PFSK-1 (cell line): Measurements from ENCODE around the gene CAMTA1.

Experiments
- FOXP2 ChIP-seq: optimal IDR thresholded peaks from 2 replicates; pipeline ENCODE3; 2011; ENCODE audit warnings: borderline replicate concordance, control low read depth, inconsistent platforms; ENCODE audit not compliant: insufficient read depth; ENCODE audit errors: extremely low read length, extremely low read depth
- POLR2AphosphoS5 ChIP-seq: IDR thresholded peaks from 2 replicates; pipeline ENCODE4 v1.6.1; 2012; ENCODE audit warnings: low read depth, mild to moderate bottlenecking, control low read depth, low read length, moderate library complexity
- SIN3A ChIP-seq: IDR thresholded peaks from 2 replicates; pipeline ENCODE4 v1.6.1; 2012; ENCODE audit warnings: mild to moderate bottlenecking, low read length, moderate library complexity, borderline replicate concordance; ENCODE audit not compliant: insufficient read depth
- TAF1 ChIP-seq: IDR thresholded peaks from 2 replicates; pipeline ENCODE4 v1.6.1; 2012; ENCODE audit warnings: low read length, control low read depth, borderline replicate concordance; ENCODE audit not compliant: insufficient read depth
- TF ChIP-seq, protein P1 (sequence below), 2 experiments: IDR thresholded peaks; 2 replicates each; pipeline versions ENCODE4 v1.6.1 to v1.8.0; 2011 to 2012; ENCODE audit warnings: low read depth in 2 of 2, low read length in 2 of 2, control low read depth in 1 of 2, inconsistent platforms in 1 of 2, mild to moderate bottlenecking in 1 of 2, moderate library complexity in 1 of 2; ENCODE audit not compliant: insufficient read depth in 1 of 2

The CAMTA1 gene

DNA sequence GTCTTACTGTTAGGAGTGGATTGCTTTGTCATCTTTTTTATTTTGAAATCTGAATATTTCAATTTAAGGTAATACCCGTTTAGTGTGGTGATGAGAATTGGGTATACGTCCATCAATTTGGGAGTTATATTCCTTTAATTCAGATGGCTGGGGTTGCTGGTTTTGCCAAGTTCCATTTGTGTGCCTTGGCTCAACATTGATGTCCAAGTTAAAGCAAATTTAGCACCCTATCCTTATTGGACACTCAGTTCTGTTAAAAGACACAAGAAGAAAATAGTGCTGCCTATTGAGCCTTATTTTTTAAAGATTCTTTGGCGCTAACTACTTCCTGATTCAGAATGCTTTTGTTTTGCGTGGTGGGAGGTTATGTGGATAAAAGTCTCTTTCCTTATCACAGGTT, 40.6 kb downstream of the CAMTA1 start:
- TF ChIP-seq, protein P1, sequence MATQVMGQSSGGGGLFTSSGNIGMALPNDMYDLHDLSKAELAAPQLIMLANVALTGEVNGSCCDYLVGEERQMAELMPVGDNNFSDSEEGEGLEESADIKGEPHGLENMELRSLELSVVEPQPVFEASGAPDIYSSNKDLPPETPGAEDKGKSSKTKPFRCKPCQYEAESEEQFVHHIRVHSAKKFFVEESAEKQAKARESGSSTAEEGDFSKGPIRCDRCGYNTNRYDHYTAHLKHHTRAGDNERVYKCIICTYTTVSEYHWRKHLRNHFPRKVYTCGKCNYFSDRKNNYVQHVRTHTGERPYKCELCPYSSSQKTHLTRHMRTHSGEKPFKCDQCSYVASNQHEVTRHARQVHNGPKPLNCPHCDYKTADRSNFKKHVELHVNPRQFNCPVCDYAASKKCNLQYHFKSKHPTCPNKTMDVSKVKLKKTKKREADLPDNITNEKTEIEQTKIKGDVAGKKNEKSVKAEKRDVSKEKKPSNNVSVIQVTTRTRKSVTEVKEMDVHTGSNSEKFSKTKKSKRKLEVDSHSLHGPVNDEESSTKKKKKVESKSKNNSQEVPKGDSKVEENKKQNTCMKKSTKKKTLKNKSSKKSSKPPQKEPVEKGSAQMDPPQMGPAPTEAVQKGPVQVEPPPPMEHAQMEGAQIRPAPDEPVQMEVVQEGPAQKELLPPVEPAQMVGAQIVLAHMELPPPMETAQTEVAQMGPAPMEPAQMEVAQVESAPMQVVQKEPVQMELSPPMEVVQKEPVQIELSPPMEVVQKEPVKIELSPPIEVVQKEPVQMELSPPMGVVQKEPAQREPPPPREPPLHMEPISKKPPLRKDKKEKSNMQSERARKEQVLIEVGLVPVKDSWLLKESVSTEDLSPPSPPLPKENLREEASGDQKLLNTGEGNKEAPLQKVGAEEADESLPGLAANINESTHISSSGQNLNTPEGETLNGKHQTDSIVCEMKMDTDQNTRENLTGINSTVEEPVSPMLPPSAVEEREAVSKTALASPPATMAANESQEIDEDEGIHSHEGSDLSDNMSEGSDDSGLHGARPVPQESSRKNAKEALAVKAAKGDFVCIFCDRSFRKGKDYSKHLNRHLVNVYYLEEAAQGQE (IDR thresholded peaks at IDR 0.05; ENCODE audit: insufficient read depth in 1 of 2, low read depth in 2 of 2, low read length in 2 of 2): no peak
- TF ChIP-seq FOXP2: no peak
- TF ChIP-seq TAF1: no peak
- no peak for TF ChIP-seq POLR2AphosphoS5
- no peak for TF ChIP-seq SIN3A

DNA sequence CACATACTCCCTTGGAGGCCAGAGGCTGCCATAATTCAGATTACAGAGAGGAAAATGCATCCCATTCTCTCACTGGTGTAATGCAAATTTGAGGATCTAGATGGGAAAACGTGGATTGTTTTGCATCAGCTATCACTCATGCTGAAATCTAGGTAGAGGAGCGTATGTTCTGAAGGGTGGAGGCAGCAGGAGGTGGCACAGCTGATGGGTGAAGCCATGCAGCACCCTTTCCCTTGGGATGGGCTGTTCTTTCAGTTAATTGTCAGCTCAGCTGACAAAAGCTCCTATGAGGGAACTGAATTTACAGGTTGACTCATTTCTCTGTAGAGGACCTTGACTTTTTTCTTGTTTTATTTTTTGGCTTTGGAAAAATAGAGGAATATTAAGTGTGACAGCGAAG, 41.8 kb downstream of the CAMTA1 start:
- TF ChIP-seq, protein P1 (IDR thresholded peaks at IDR 0.05; ENCODE audit: insufficient read depth in 1 of 2, low read depth in 2 of 2, low read length in 2 of 2): no peak
- no peak for TF ChIP-seq POLR2AphosphoS5
- TF ChIP-seq TAF1: no peak
- TF ChIP-seq SIN3A: no peak
- no peak for TF ChIP-seq FOXP2

DNA sequence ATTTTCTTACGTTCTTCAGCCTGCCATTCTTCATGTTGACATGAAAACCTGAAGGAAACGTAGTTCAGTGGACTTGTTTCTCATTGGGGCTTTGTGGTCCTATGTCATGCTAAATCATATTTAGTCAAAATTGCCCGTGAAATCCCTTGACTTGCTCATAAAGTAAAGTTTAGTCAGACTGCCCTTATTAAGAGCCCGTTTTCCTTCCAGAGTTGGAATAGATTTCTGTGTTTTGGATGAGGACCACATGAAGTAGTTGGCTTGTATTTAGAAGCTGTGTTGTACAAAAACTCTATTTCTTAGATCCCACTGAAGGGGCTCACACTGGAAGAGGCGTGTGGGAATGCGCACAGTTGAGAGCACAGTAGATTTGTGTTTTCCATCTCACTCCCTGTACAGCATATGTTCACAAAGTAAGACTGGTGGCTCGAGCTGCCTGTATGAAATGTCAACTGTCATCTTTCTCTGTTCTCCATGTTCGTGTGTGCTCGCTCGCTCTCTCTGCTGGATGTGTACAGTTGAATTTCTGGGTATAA, 42.4 kb downstream of the CAMTA1 start:
- TF ChIP-seq, protein P1 (IDR thresholded peaks at IDR 0.05; ENCODE audit: insufficient read depth in 1 of 2, low read depth in 2 of 2, low read length in 2 of 2): no peak
- no peak for TF ChIP-seq POLR2AphosphoS5

DNA sequence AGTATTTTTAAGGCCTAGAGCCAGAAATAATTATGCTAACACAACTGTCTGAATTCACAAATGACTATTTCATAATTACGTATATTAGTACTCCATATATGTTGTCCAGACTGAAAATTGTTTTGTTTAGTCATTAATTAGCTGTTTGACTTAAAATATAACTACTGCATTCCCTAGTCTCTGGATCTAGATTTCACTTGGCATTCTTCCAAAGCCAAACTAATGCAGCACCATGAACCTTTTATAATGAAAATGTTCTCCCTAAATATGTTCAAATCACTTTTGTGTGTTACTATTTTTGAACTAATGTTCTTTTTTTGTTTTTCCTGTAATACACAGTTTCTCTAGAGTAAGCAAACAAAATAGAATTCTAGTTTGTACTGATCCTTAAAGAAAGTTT, 46.1 kb downstream of the CAMTA1 start:
- TF ChIP-seq FOXP2: no peak
- TF ChIP-seq, protein P1 (IDR thresholded peaks at IDR 0.05; ENCODE audit: insufficient read depth in 1 of 2, low read depth in 2 of 2, low read length in 2 of 2): no peak
- TF ChIP-seq SIN3A: no peak
- no peak for TF ChIP-seq TAF1
- TF ChIP-seq POLR2AphosphoS5: no peak

DNA sequence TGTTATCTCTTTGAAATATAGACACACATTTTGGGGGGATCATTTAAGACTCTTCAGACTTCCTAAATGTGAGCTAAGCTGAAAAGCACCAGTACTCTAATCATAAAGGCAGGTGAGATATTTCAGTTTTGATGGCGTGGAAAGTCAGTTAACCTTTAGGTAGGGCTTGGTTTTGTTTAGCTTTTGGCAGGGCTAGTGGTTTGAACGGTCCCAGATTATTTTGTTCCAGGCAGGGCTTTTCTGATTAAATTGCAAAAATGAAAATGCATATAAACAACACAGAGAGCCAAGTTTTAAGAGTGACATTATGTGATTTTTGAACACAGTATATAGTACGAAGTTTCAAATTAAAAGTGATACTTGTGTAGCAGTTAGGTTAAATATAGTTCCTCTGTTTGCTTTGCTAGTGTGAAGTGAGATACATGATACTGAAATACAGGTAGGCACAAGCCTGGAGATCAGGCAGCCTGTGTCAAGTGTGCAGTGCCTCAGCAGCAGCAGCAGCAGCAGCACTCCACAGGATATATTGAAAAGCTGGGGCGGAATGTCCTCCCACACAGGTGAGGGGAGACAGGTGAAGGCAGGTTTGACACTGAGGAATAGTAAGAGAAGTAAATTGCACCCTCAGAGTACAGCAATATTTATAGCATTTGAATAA, 47.4 kb downstream of the CAMTA1 start:
- TF ChIP-seq SIN3A (no peak), POLR2AphosphoS5 (no peak), TAF1 (no peak), FOXP2 (no peak)
- TF ChIP-seq, protein P1 (IDR thresholded peaks at IDR 0.05; ENCODE audit: insufficient read depth in 1 of 2, low read depth in 2 of 2, low read length in 2 of 2): no peak
